Peyer's patch (tissue), 4 donors: ENCODE results near the gene ARHGEF7.

ENCODE experiments used
- POLR2A ChIP-seq, 2 donors: fragments of 450-650 bp; IDR thresholded peaks; one replicate each; pipeline ENCODE4 v1.5.1; 2017; ENCODE audit warnings: antibody characterized with exemption in 2 of 2, mild to moderate bottlenecking in 2 of 2, moderate library complexity in 2 of 2
- TF ChIP-seq, protein P1 (sequence below), 6 experiments: fragments of 450-650 bp in 4 of 6; fragments of 200-600 bp in 2 of 6; sonication (generic) in 1 of 6; IDR thresholded peaks; one replicate each; pipeline ENCODE4 v1.5.1; 2017 to 2019; ENCODE audit warnings: antibody characterized with exemption in 6 of 6, mild to moderate bottlenecking in 3 of 6, moderate library complexity in 1 of 6

DNA sequence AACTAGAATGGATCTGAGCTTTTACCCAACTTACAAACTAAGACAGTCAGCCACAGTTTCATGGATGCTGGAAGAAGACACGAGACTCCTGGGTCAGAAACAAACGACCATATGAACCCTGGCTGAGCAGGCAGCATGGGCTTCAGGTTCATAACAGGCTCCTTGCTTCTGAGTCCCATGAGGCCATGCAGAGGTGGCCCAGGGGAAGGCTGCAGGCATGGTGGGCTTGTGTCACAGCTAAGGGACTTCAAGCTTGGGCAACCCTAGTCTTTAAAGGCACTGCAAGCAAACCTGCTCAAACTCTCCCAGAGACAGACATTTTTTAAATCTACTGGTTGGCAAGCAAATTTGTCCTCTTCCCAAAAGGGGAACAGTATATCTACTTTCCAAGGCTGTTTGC is 5.1 kb upstream of the ARHGEF7 start:
- TF ChIP-seq, protein P1, sequence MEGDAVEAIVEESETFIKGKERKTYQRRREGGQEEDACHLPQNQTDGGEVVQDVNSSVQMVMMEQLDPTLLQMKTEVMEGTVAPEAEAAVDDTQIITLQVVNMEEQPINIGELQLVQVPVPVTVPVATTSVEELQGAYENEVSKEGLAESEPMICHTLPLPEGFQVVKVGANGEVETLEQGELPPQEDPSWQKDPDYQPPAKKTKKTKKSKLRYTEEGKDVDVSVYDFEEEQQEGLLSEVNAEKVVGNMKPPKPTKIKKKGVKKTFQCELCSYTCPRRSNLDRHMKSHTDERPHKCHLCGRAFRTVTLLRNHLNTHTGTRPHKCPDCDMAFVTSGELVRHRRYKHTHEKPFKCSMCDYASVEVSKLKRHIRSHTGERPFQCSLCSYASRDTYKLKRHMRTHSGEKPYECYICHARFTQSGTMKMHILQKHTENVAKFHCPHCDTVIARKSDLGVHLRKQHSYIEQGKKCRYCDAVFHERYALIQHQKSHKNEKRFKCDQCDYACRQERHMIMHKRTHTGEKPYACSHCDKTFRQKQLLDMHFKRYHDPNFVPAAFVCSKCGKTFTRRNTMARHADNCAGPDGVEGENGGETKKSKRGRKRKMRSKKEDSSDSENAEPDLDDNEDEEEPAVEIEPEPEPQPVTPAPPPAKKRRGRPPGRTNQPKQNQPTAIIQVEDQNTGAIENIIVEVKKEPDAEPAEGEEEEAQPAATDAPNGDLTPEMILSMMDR (IDR thresholded peaks at IDR 0.05) = no peak
- TF ChIP-seq POLR2A (IDR thresholded peaks at IDR 0.05) = no peak
